Smooth muscle cell (in vitro differentiated cells): Measurements from ENCODE around the gene ZNF37A. TPM values are rescaled to one million over a fixed set of nuclear protein-coding genes. Genes with fewer than 3 reads are reported as not detected.

ENCODE experiments used
- DNase-seq: peaks from one replicate; lab custom pipeline; 2025; ENCODE audit not compliant: unreplicated experiment; lab: John Stamatoyannopoulos, UW
- H2AFZ ChIP-seq: fragments of 200-600 bp; sonication (generic); 2 replicates; pipeline ENCODE4 v1.6.0; 2016; ENCODE audit warnings: antibody characterized with exemption, low read depth, mild to moderate bottlenecking
- H3F3A ChIP-seq: fragments of 200-600 bp; sonication (generic); 2 replicates; pipeline ENCODE4 v1.6.0; 2017; ENCODE audit warnings: antibody characterized with exemption, low read depth
- H3K27ac ChIP-seq: fragments of 200-600 bp; sonication (generic); 2 replicates; pipeline ENCODE4 v1.5.1; 2016; ENCODE audit warnings: low read depth, mild to moderate bottlenecking
- H3K27me3 ChIP-seq: fragments of 200-600 bp; sonication (generic); 2 replicates; pipeline ENCODE4 v1.6.1; 2016; ENCODE audit warnings: low read depth, mild to moderate bottlenecking
- H3K36me3 ChIP-seq: fragments of 200-600 bp; sonication (generic); 2 replicates; pipeline ENCODE4 v1.5.1; 2016; ENCODE audit warnings: low read depth
- H3K4me1 ChIP-seq: fragments of 200-600 bp; sonication (generic); 2 replicates; pipeline ENCODE4 v1.5.1; 2016; ENCODE audit warnings: low read depth
- H3K4me2 ChIP-seq: fragments of 200-600 bp; sonication (generic); 2 replicates; pipeline ENCODE4 v1.6.0; 2016; ENCODE audit warnings: mild to moderate bottlenecking
- H3K4me3 ChIP-seq: fragments of 200-600 bp; sonication (generic); 2 replicates; pipeline ENCODE4 v1.5.1; 2016; ENCODE audit warnings: mild to moderate bottlenecking
- H3K79me2 ChIP-seq: fragments of 200-600 bp; sonication (generic); 2 replicates; pipeline ENCODE4 v1.6.0; 2016; ENCODE audit warnings: low read depth, mild to moderate bottlenecking
- H3K9ac ChIP-seq: fragments of 200-600 bp; sonication (generic); 2 replicates; pipeline ENCODE4 v1.6.0; 2016; ENCODE audit warnings: low read depth
- H3K9me3 ChIP-seq: fragments of 200-600 bp; sonication (generic); replicated peaks from 2 replicates; pipeline ENCODE4 v1.5.1; 2016; ENCODE audit warnings: low read depth
- H4K20me1 ChIP-seq: fragments of 200-600 bp; sonication (generic); 2 replicates; pipeline ENCODE4 v1.6.0; 2016; ENCODE audit warnings: low read depth
- CTCF ChIP-seq: fragments of 200-600 bp; sonication (generic); IDR thresholded peaks from 2 replicates; pipeline ENCODE4 v1.5.1; 2017; ENCODE audit warnings: borderline replicate concordance, mild to moderate bottlenecking, antibody characterized with exemption; ENCODE audit not compliant: insufficient read depth, poor library complexity, severe bottlenecking
- WGBS: methylation state at CpG from one replicate; pipeline ENCODE4 v1.1.7; 2016; ENCODE audit warnings: low lambda C conversion rate; 5-methylcytosine and 5-hydroxymethylcytosine counted together
- polyA plus RNA-seq: library from polyadenylated mRNA; unstranded; fragments of >200 nt; fragmentation: Nextera tagmentation; extraction: Ambion mirVana; gene quantifications from 2 replicates; pipeline ENCODE4 v1.2.1, GENCODE V29; 2016
- total RNA-seq: library from RNA; depleted of rRNA; stranded (reverse); fragments of >200 nt; gene quantifications from 2 replicates; pipeline ENCODE4 v1.2.3, GENCODE V29; 2014

Gene ZNF37A
- total RNA-seq, result 7.1 and 30.3 TPM in 2 replicates
- polyA plus RNA-seq, result 1.9 and 3.2 TPM in 2 replicates

DNA sequence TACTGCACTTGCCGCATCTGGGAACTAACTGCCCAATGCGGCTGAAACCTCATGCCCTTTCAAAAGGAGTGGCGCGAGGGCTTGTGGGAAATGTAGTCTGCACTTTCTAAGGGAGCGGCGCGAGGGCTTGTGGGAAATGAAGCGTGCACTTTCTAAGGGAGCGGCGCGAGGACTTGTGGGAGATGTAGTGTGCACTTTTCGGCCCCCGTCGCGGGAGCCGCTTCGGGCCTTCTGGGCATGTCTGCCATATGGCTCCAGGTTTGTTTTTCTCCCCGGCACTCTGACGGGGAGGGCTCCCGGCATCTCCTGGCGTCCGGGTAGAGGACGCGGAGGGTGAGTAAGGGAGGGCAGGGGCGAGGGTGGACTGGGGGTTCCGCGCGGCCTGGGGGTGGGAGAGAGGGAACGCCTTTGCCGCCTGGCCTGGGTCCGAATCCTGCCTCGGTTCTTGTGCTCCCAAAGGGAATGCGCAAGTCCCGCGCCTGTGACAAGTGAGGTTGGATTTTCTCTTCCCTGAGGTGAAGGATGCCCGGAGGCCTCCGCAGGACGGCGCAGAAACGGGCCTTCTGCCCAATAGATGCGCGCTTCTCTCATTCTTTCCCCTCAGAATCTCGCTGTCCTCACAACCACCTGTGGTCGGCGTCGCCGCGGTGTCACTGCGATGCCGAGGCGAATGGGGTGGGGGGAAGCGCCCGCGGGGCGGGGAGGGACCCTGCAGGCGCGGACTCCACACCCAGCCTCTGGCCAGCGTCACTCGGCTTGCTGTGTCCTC, at the start of gene ZNF37A:
TSS of gene ZNF37A (plus strand) at position 180 of the 769 bp plus-strand sequence. CDS start 2,281 bp downstream, outside the sequence.
- Histone ChIP-seq H3K36me3 (no peaks in the 10 kb centered on the region), H3K79me2 (no peaks in the 10 kb centered on the region), H3K4me2 (peak within 1 kb of the TSS; percentile 83), H3K4me3 (peak within 1 kb of the TSS; percentile 63), H3K4me1 (no peaks in the 10 kb centered on the region), H3K9me3 (peaks cover 3% of the 10 kb centered on the region), H3K27ac (peak within 1 kb of the TSS; percentile 47), H2AFZ (peak within 1 kb of the TSS; percentile 89), H3K27me3 (no peaks in the 10 kb centered on the region), H3F3A (no peaks in the 10 kb centered on the region), H3K9ac (peak within 1 kb of the TSS; percentile 53), H4K20me1 (no peaks in the 10 kb centered on the region)
- peak; percentile 7 for DNase-seq
- no peak for TF ChIP-seq CTCF
- 45% methylated on average over 33 of the region's 59 CpGs for WGBS

- no peak for TF ChIP-seq CTCF
- no peaks in the 10 kb centered on the region for H3F3A ChIP-seq
- H3K4me2 ChIP-seq, result no peak overlapping the region
- H3K4me1 ChIP-seq, result no peaks in the 10 kb centered on the region
- peaks cover 4% of the 10 kb centered on the region for H3K36me3 ChIP-seq
- no peak overlapping the region for H3K27ac ChIP-seq
- H2AFZ ChIP-seq, result no peak overlapping the region
- H3K9ac ChIP-seq, result no peak overlapping the region
- WGBS, result 97% methylated on average over 2 of the region's 2 CpGs
- no peak overlapping the region for H3K4me3 ChIP-seq
- H3K27me3 ChIP-seq, result no peaks in the 10 kb centered on the region
- no peaks in the 10 kb centered on the region for H3K79me2 ChIP-seq
- DNase-seq, result no peak
- no peaks in the 10 kb centered on the region for H4K20me1 ChIP-seq
- H3K9me3 ChIP-seq, result no peaks in the 10 kb centered on the region
Measured at GRCh38 chr10:38045129-38045528, 49.0 kb upstream of the ZNF37A start.

DNA sequence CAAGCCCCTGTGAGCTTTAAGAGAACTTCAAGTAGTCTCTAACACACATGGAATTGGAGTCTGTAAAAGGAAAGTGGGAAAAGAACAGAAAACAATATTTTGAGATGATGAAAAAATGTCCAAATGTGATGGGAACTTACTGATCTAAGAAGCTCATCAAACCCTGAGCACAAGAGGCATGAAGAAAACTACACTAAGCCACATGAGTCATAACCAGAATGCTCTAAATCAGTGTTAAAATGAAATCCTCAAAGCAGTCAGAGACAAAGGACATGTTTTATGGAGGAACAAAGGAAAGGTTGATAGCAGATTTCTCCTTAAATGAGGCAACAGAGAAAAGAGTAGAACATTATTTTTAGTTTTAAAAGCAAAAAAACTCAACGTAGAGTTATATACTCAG, 46.5 kb upstream of the ZNF37A start:
- no peak for DNase-seq
- no peak overlapping the region for H3K9ac ChIP-seq
- H2AFZ ChIP-seq, result no peak overlapping the region
- no peak for TF ChIP-seq CTCF
- H3K27me3 ChIP-seq, result no peaks in the 10 kb centered on the region
- no peaks in the 10 kb centered on the region for H4K20me1 ChIP-seq
- H3K36me3 ChIP-seq, result peaks cover 11% of the 10 kb centered on the region
- H3K9me3 ChIP-seq, result peaks cover 11% of the 10 kb centered on the region
- H3F3A ChIP-seq, result no peaks in the 10 kb centered on the region
- no peak overlapping the region for H3K4me3 ChIP-seq
- 94% methylated on average over 1 of the region's 1 CpG for WGBS
- no peak overlapping the region for H3K27ac ChIP-seq
- H3K79me2 ChIP-seq, result no peaks in the 10 kb centered on the region
- no peak overlapping the region for H3K4me2 ChIP-seq
- H3K4me1 ChIP-seq, result no peaks in the 10 kb centered on the region

DNA sequence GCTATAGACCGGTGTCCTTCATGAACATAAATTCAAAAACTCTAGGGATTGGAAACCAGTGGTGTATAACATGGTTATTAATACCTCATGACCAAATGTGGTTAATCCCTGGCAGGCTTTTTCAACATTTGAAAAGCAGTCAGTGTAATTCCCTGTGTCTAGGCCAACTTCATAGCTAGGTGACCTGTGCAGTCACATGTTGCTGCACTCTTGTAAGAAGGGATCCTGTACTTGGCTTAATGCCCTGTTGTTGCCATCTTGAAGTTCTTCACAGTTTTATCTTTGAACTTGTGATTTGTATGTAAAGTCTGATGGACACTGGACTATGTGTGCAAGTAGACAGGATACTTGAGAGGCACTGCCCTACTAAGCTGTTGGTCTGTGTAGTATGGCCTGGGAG, 43.9 kb upstream of the ZNF37A start:
- Histone ChIP-seq H3K27me3 (no peaks in the 10 kb centered on the region), H4K20me1 (no peaks in the 10 kb centered on the region), H3K4me1 (no peaks in the 10 kb centered on the region), H3K79me2 (no peaks in the 10 kb centered on the region), H3K9me3 (peaks cover 32% of the 10 kb centered on the region), H3K27ac (no peak overlapping the region), H2AFZ (no peak overlapping the region), H3F3A (no peaks in the 10 kb centered on the region), H3K4me3 (no peak overlapping the region), H3K4me2 (no peak overlapping the region), H3K36me3 (peaks cover 34% of the 10 kb centered on the region), H3K9ac (no peak overlapping the region)
- no peak for DNase-seq
- no peak for TF ChIP-seq CTCF
- 97% methylated on average over 1 of the region's 1 CpG for WGBS
